GM18867 (cell line): ENCODE measurements around the gene PSMB3.
A peak's percentile ranks its signal among the peaks of the same experiment; 100 is the strongest.

Experiments used
- ATAC-seq: cut with Tn5 transposase; IDR thresholded peaks from one replicate; pipeline ENCODE4 v1.9.1; 2021; ENCODE audit warnings: mild to moderate bottlenecking, moderate library complexity; ENCODE audit not compliant: unreplicated experiment

The PSMB3 gene

GRCh38 chr17:38791162-38791561 lies 38.6 kb downstream of the PSMB3 start:
- ATAC-seq: no peak

GRCh38 chr17:38794221-38794620 lies 41.7 kb downstream of the PSMB3 start:
- no peak for ATAC-seq

GRCh38 chr17:38796451-38797157 lies 44.1 kb downstream of the PSMB3 start:
- no peak for ATAC-seq

GRCh38 chr17:38797158-38797490 lies 44.6 kb downstream of the PSMB3 start:
- no peak for ATAC-seq

- ATAC-seq: no peak
These were observed 45.3 kb downstream of the PSMB3 start for GRCh38 chr17:38797828-38798227.

- ATAC-seq: peak; percentile 22
These were observed 46.3 kb downstream of the PSMB3 start for GRCh38 chr17:38798614-38799500.

- ATAC-seq: peak; percentile 83
These were observed 47.1 kb downstream of the PSMB3 start, which contains the start of gene PIP4K2B for GRCh38 chr17:38799501-38800236. TSS of gene PIP4K2B (minus strand) at chr17:38799556. CDS start at chr17:38799424, 132 bp downstream.

- no peak for ATAC-seq
These were observed 47.8 kb downstream of the PSMB3 start for GRCh38 chr17:38800237-38800760.

GRCh38 chr17:38809828-38810227 lies 57.3 kb downstream of the PSMB3 start:
- ATAC-seq: no peak
